HAP-1 (cell line): ENCODE results near the gene SYCP2L.
"Not testable (repeated sequence)": the region's sequence is repeated elsewhere in the genome, so short reads cannot be mapped to it uniquely, and the experiment has no call there.

Experiments
- DNase-seq, 2 experiments: peaks; one replicate each; pipeline ENCODE4 v3.0.0-alpha.2; 2016 to 2020; ENCODE audit warnings: low spot score in 2 of 2
- H3K27me3 ChIP-seq: fragments of 250-450 bp; sonication (Bioruptor Pico); 2 replicates; pipeline ENCODE4 v1.5.1; 2020; ENCODE audit warnings: low read depth, mild to moderate bottlenecking, moderate library complexity
- H3K36me3 ChIP-seq: fragments of 250-450 bp; sonication (Bioruptor Pico); replicated peaks from 2 replicates; pipeline ENCODE4 v1.5.1; 2020; ENCODE audit warnings: mild to moderate bottlenecking
- H3K4me1 ChIP-seq: fragments of 250-450 bp; sonication (Bioruptor Pico); 2 replicates; pipeline ENCODE4 v1.5.1; 2020; ENCODE audit warnings: mild to moderate bottlenecking
- H3K4me3 ChIP-seq: fragments of 250-450 bp; sonication (Bioruptor Pico); 2 replicates; pipeline ENCODE4 v1.5.1; 2020; ENCODE audit warnings: mild to moderate bottlenecking, moderate library complexity
- H3K9me3 ChIP-seq: fragments of 250-450 bp; sonication (Bioruptor Pico); 2 replicates; pipeline ENCODE4 v1.5.1; 2020; ENCODE audit warnings: mild to moderate bottlenecking, moderate library complexity
- in situ Hi-C: fragments of 300-500 bp; cut with MboI; formaldehyde crosslinking; loops from 3 replicates; pipeline ENCODE4 v1.14.3; 2020; ENCODE audit warnings: low sequenced_read_pairs, inconsistent platforms, mixed read lengths

The SYCP2L gene

DNA sequence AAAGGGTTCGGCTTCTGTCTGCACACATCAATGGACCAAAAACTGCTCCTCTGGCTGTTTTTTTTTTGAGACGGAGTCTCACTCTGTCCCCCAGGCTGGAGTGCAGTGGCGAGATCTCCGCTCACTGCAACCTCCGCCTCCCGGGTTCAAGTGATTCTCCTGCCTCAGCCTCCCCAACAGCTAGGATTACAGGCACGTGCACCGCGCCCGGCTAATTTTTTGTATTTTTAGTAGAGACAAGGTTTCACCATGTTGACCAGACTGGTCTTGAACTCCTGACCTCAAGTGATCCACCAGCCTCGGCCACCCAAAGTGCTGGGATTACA lies 524 bp upstream of the SYCP2L start:
- DNase-seq, H3K9me3 ChIP-seq, in situ Hi-C loops, H3K36me3 ChIP-seq, H3K4me1 ChIP-seq, H3K27me3 ChIP-seq: not testable (repeated sequence)
- peak overlapping the region; percentile 85 for H3K4me3 ChIP-seq

DNA sequence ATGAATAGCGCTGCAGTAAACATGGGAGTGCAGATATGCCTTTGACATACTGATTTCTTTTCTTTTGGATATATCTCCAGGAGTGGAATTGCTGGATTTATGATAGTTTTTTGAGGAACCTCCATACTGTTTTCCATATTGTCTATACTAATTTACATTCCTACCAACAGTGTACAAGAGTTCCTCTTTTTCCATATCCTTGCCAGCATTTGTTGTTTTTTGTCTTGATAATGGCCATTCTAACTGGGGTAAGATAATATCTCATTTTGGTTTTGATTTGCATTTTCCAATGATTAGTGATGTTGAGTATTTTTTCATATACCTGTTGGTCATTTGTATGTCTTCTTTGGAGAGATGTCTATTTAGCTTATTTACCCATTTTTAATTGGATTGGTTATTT lies 3.3 kb downstream of the SYCP2L start:
- no peaks in the 10 kb centered on the region; the same call in 1 of the 2 replicates for H3K36me3 ChIP-seq
- H3K4me3 ChIP-seq: no peak overlapping the region
- in situ Hi-C loops: no loop called here
- H3K27me3 ChIP-seq: no peaks in the 10 kb centered on the region
- H3K9me3 ChIP-seq: peaks cover 2% of the 10 kb centered on the region; the same call in 1 of the 2 replicates
- peaks cover 4% of the 10 kb centered on the region; the same call in 1 of the 2 replicates for H3K4me1 ChIP-seq
- no peak for DNase-seq

DNA sequence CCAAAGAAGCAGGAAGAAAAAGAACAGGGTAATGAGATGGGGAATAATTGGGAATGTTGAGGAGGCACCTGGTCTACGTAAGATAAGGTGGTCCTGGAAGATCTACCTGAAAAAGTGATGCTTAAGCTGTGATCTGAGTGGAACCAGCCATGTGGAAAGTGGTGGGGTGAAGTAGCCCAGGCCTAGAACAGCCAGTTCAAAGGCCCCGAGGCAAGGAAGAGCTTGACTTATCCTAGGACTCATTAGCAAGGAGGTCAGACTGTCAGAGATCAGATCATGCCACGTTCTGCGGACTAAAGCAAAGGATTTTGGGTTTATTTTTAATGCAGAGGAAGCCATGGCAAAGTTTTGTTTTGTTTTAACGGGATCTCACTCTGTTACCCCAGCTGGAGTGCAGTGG lies 5.1 kb downstream of the SYCP2L start:
- DNase-seq: no peak
- H3K36me3 ChIP-seq: no peaks in the 10 kb centered on the region; the same call in 1 of the 2 replicates
- in situ Hi-C loops: no loop called here
- H3K27me3 ChIP-seq: no peaks in the 10 kb centered on the region
- no peak overlapping the region for H3K4me3 ChIP-seq
- H3K4me1 ChIP-seq: peaks cover 2% of the 10 kb centered on the region; the same call in 1 of the 2 replicates
- peaks cover 2% of the 10 kb centered on the region; the same call in 1 of the 2 replicates for H3K9me3 ChIP-seq

DNA sequence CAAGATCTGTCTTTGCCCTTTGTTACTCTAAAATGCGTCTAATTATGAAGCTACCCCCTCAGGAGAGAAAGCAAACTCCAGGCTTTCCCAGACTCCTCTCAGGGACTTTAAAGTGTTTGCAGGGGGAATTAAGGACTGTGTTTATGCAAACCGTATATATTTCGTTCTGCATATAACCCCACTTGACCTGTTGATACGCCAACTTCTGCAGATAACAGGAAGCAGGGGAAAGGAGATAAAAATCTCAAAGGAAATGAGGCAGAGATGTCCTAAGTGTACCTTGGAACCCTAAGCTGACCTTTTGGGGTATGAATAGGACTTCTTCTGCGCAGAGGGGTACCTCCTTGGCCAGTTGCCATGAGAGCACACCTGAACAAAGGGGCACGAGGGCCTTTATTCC lies 8.1 kb downstream of the SYCP2L start:
- in situ Hi-C loops: no loop called here
- no peak overlapping the region for H3K4me3 ChIP-seq
- H3K27me3 ChIP-seq: no peaks in the 10 kb centered on the region
- H3K9me3 ChIP-seq: peaks cover 2% of the 10 kb centered on the region; the same call in 1 of the 2 replicates
- H3K4me1 ChIP-seq: no peaks in the 10 kb centered on the region
- no peak for DNase-seq
- H3K36me3 ChIP-seq: no peaks in the 10 kb centered on the region; the same call in none of the 2 replicates

DNA sequence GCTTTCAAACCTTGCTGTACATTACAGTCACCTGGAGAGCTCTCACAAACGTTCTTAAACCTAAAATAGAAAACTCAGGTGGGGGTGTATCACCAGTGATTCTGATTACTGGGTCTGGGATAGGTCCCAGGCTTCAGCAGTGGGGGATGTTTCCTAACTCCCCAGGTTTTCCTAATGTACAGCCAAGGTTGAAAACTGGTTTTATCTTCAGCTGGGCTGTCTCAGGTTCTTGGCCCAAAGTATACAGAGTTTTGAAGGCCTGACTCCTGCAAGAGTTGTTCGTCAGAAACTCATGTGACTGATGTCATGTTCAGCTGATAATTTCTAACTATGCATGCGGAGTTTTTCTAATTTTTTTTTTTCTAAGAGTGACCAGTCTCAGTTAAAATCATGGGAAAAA lies 9.8 kb downstream of the SYCP2L start:
- Histone ChIP-seq H3K27me3 (no peaks in the 10 kb centered on the region), H3K36me3 (no peaks in the 10 kb centered on the region; the same call in none of the 2 replicates), H3K9me3 (no peaks in the 10 kb centered on the region), H3K4me3 (no peak overlapping the region), H3K4me1 (no peaks in the 10 kb centered on the region)
- no peak for DNase-seq
- in situ Hi-C loops: no loop called here

DNA sequence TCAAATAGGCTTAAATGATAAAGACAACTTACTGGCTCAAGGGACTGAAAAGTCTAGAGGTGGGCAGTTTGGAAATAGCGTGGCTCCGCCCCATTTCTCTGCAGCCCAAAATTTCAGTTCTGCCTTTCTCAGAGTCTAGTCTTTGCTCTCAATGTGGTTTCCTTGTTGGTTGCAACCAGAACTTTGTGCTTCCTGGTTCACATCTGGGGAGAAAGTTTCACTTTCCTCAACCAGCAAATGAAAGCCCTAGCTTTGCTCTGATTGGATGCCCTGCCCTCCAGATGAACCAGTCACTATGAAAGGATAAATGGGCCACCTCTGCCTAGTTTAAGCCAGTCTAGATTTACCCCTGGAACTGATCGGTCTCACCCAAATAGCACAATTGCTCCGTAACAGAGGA lies 14.9 kb downstream of the SYCP2L start:
- DNase-seq: no peak
- Histone ChIP-seq H3K4me1 (no peaks in the 10 kb centered on the region), H3K36me3 (peaks cover 2% of the 10 kb centered on the region), H3K9me3 (no peaks in the 10 kb centered on the region), H3K4me3 (no peak overlapping the region), H3K27me3 (no peaks in the 10 kb centered on the region)
- in situ Hi-C loops: no loop called here

DNA sequence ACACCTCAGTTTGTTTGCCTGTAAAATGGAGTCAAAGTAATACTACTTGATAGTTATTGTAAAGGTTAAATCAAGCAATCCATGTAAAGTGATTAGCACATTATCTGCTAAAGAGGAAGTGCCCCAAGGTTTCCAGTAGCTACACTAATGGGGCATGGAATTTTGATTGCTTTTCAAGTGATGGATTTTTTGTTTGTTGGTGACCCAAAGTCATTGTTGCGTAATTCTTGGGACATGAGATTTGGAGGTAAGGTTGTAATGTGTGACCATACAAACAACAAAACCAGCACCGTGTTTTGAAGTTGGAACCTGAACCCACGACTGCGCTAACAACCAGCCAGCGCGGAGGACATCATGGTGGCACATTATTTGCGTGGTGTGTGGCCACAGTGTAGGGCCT lies 17.2 kb downstream of the SYCP2L start:
- Histone ChIP-seq H3K27me3 (no peaks in the 10 kb centered on the region), H3K9me3 (no peaks in the 10 kb centered on the region), H3K4me1 (no peaks in the 10 kb centered on the region), H3K36me3 (peaks cover 2% of the 10 kb centered on the region; the same call in 1 of the 2 replicates), H3K4me3 (no peak overlapping the region)
- DNase-seq: no peak
- in situ Hi-C loops: no loop called here

DNA sequence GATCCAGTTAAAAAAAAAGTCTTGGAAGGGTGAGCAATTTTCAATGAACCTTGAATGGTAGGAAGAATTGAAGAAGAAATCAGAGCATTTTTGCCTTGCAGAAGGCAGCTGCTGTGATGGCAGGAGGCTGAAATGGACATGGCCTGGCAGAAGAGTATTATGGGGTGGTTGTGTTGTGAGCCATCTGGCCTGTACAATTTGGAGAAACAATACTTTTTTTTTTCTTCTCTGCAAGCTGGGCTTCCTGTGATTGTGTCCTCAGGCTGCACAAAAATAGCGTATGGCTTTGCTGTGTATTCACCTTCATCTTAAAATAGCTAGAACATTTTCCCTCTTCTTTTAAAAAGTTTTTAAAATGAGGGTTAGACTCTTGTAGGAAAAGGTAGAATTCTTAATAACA lies 21.4 kb downstream of the SYCP2L start:
- H3K36me3 ChIP-seq: peaks cover 18% of the 10 kb centered on the region
- H3K9me3 ChIP-seq: no peaks in the 10 kb centered on the region
- no peaks in the 10 kb centered on the region for H3K4me1 ChIP-seq
- in situ Hi-C loops: no loop called here
- DNase-seq: no peak
- no peaks in the 10 kb centered on the region for H3K27me3 ChIP-seq
- no peak overlapping the region for H3K4me3 ChIP-seq

DNA sequence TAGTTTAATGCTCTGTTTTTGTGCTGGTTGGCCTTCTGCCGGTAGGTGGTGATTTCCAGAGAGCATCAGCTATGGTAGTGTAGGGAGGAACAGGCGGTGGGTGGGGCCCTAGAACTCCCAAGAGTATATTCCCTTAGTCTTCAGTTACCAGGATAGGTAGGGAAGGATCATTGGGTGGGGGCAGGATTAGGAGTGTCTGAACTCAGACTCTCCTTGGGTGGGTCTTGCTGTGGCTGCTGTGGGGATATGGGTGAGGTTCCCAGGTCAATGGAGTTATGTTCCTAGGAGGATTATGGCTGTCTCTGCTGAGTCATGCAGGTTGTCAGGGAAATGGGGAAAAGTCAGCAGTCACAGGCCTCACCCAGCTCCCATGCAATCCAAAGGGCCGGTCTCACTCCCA lies 32.7 kb downstream of the SYCP2L start:
- in situ Hi-C loops, H3K27me3 ChIP-seq, DNase-seq, H3K4me3 ChIP-seq, H3K36me3 ChIP-seq, H3K9me3 ChIP-seq, H3K4me1 ChIP-seq: not testable (repeated sequence)

DNA sequence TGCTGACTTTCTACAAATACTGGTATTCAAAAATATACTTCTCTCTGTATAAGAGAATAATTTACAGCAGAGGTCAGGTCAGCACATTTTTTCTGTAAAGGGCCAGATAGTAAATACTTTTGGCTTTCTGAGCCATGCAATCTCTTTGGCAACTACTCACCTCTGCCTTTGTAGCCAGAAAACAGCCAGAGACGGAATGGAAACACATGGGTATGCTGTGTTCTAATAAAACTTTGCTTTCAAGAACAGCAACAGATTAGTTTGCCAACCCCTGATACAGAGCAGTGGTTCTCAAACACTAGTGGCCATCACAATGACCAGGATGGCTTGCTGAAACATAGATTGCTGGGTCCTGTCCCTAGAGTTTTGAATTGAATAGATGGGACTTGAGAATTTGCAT lies 46.3 kb downstream of the SYCP2L start:
- Histone ChIP-seq H3K4me3 (no peak overlapping the region), H3K4me1 (no peaks in the 10 kb centered on the region), H3K36me3 (peaks cover 5% of the 10 kb centered on the region; the same call in 1 of the 2 replicates), H3K9me3 (no peaks in the 10 kb centered on the region), H3K27me3 (no peaks in the 10 kb centered on the region)
- in situ Hi-C loops: no loop called here
- no peak for DNase-seq

DNA sequence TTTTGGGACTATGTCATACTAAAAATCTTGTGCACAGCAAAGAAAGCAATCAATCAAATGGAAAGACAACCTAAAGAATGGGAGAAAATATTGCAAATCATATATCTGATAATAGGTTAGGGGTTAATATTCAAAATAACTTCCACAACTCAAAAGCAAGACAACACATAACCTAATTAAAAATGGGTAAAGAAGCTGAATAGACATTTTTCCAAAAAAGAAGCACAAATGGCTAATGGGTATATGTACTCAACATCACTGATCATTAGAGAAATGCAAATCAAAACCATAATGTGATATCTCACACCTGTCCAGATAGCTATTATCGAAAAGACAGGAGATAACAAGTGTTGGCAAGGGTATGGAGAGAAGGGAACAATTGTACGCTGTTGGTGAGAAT lies 53.0 kb downstream of the SYCP2L start:
- no peak overlapping the region for H3K4me3 ChIP-seq
- no peak for DNase-seq
- H3K27me3 ChIP-seq: no peaks in the 10 kb centered on the region
- in situ Hi-C loops: no loop called here
- H3K4me1 ChIP-seq: no peaks in the 10 kb centered on the region
- H3K9me3 ChIP-seq: no peaks in the 10 kb centered on the region
- no peaks in the 10 kb centered on the region for H3K36me3 ChIP-seq

DNA sequence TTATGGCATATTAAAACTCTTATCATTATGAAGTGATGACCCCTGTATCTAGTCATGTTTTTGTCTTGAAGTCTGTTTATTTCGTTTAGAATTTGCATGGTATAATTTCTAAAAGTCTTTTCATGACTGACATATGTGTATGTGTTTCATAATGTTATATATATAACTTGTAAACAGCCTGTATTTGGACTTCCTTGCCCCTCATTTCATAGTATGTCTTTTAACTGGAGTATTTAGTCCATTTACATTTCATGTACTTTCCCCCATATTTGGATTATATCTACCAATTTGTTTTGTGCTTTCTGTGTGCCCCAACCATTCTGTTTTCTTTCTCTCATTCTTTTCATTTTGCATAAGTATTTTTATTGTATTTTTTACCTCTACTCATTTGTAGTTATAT lies 59.0 kb downstream of the SYCP2L start:
- H3K36me3 ChIP-seq: no peaks in the 10 kb centered on the region
- in situ Hi-C loops: no loop called here
- no peak overlapping the region for H3K4me3 ChIP-seq
- H3K4me1 ChIP-seq: no peaks in the 10 kb centered on the region
- no peaks in the 10 kb centered on the region for H3K9me3 ChIP-seq
- no peaks in the 10 kb centered on the region for H3K27me3 ChIP-seq
- DNase-seq: no peak

DNA sequence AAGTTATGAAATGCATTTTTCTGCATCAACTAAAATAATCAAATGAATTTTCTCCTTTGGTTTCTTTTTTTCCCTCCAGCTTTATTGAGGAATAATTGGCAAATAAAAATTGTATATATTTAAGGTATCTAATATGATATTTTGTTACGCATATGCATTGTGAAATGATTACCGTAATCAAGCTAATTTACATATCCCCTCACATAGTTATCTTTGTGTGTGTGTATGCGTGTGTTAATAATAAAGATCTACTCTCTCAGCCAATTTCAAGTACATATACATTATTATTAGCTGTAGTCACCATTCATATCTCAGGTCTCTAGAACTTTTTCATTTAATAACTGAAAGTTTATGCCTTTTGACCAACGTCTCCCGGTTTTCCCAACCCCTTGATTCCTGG lies 61.1 kb downstream of the SYCP2L start:
- Histone ChIP-seq H3K27me3 (no peaks in the 10 kb centered on the region), H3K4me1 (no peaks in the 10 kb centered on the region), H3K36me3 (no peaks in the 10 kb centered on the region), H3K9me3 (no peaks in the 10 kb centered on the region), H3K4me3 (no peak overlapping the region)
- no peak for DNase-seq
- in situ Hi-C loops: no loop called here

DNA sequence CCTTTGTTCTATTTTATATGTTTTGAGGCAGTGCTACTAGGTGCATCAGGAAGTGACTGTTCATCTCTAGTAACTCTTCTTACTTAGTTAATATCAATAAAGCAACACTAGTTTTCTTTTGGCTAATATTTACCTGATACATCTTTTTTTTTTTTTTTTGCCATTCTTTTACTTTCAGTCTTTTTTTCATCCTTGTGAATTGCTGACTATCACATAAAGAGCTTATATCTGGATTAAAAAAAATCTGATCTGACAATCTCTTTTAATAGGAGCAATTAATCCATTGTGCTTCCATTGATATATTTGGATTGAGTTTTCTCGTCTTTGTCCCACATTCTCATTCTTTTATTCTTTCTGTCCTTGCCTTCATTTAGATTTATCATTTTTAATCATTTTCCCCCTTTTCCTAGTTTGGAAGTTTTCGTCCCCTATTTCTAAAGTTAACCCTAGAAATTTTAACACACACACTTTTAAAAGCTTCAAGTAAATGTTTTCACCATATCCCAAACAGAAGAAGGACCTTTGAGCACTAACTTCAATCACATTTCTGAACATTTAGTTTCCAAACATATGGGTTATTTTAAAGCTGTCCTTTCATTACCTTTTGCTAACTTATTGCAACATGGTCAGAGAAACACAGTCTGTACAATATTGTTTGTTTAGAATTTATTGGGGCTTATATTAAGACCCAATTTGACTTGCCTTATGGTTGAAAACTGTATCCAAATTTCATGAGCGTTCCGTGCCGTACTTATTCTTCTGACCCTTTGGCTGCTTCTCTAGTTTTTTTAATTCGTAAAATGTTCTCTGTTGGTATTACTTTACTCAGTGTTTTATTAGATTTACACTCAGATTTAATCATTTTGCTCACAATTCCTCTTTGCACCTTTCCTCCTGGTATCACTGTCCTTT lies 63.0 kb downstream of the SYCP2L start:
- no peaks in the 10 kb centered on the region for H3K9me3 ChIP-seq
- in situ Hi-C loops: loop anchor here (10.0 kb wide), 1 partner anchor 545 kb away; no protein-coding TSS in a partner anchor
- no peak for DNase-seq

More for the DNA sequence above, 63.0 kb downstream of the SYCP2L start:
- Histone ChIP-seq H3K4me3 (no peak overlapping the region), H3K36me3 (no peaks in the 10 kb centered on the region), H3K27me3 (no peaks in the 10 kb centered on the region), H3K4me1 (no peaks in the 10 kb centered on the region)
